VCaP (cell line): Measurements from ENCODE around the gene TYR.
"Not testable (repeated sequence)": the region's sequence is repeated elsewhere in the genome, so short reads cannot be mapped to it uniquely, and the experiment has no call there.

ENCODE experiments used
- H3K27ac ChIP-seq: fragments of 450-650 bp; 2 replicates; pipeline ENCODE4 v1.5.1; 2017
- CTCF ChIP-seq: fragments of 450-650 bp; conservative IDR thresholded peaks from 2 replicates; pipeline ENCODE4 v1.5.1; 2017; ENCODE audit warnings: mild to moderate bottlenecking, moderate library complexity

Gene TYR

DNA sequence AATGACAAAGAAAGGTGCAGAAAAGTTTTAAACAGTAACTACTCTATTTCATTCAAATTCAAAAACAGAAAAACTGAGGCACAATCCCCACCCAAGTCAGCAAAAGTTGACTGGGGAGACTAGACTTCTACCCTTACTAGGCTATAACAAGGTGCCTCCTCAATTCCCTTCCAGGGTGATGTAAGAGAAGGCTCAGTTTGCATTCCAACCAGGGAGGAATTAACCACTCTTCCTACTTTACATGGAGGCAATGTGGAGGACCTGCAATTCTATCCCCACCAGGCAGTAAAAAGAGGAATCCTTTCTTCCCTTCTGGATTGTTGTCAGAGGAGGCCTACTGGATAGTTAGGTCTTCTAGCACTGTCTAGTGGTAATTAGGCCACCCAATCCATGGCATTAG lies 26.1 kb downstream of the TYR start:
- TF ChIP-seq CTCF, result no peak

GRCh38 chr11:89205378-89205777 lies 27.7 kb downstream of the TYR start:
- TF ChIP-seq CTCF, result peak; percentile 73
- no peak overlapping the region for H3K27ac ChIP-seq

More for the DNA sequence above, 26.1 kb downstream of the TYR start:
- H3K27ac ChIP-seq, result no peak overlapping the region

DNA sequence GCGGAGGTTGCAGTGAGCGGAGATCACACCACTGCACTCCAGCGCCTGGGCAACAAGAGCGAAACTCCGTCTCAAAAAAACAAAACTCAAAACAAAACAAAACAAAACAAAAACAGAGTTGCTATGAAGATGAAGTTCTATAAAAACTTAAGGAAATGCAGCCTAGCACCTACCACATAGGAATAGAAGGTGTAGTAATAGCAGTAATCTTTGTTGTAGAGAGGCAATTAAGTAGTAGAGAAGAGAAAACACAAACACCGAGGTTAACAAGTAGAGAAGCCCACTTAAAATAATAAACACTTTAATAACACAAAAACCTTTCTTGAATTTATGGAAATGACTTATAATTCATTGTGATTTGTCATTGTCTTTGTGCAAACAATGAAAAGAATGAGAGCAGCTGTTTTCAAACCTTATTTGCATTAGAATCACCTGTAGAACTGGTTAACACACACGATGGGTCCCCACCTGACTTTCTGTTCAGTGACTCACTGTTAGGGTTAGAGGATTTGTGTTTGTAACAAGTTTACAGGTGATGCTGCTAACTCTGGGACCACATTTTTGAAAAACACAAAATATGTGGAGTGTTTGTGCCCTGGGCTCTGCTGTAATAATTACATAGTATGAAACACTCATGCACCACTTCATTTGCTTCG lies 43.1 kb downstream of the TYR start:
- H3K27ac ChIP-seq, result no peak overlapping the region
- TF ChIP-seq CTCF, result no peak

DNA sequence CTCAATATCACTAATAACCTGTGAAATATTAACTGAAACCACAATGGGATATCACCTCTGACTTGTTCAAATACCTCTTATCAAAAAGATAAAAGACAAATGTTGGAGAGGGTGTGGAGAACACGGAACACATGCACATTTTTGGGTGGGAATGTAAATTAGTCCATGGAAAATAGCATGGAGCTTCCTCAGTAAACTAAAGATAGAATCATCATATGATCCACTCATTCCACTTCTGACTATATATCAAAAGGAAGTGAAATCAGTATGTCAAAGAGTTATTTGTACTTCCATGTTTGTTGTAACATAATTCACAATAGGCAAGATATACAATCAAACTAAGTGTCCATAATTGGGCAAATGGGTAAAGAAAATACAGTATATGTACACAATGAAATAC lies 57.4 kb downstream of the TYR start:
- H3K27ac ChIP-seq, result no peak overlapping the region
- TF ChIP-seq CTCF, result no peak

GRCh38 chr11:89235976-89236375 lies 58.3 kb downstream of the TYR start:
- TF ChIP-seq CTCF, result no peak
- no peak overlapping the region for H3K27ac ChIP-seq

GRCh38 chr11:89247007-89247406 lies 69.3 kb downstream of the TYR start:
- H3K27ac ChIP-seq, result not testable (repeated sequence)

DNA sequence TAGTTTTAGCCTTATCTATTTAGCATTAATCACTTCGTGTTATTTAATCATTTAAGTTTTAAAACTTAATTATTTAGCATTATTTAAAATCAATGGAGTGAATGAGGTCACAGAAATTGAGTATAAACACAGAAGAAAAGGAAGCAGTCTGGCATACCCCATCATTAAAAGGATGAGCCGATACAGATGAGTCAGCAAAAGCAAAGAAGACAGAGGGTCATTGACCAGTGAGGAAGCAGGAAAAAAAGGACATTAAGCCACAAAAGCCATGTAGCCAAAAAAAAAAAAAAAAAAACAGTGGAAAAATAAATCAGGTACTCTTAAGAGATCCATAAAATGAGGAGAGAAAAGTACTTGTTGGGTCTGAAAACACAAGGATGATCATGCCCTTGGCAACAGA lies 71.5 kb downstream of the TYR start:
- no peak overlapping the region for H3K27ac ChIP-seq
- TF ChIP-seq CTCF, result no peak

DNA sequence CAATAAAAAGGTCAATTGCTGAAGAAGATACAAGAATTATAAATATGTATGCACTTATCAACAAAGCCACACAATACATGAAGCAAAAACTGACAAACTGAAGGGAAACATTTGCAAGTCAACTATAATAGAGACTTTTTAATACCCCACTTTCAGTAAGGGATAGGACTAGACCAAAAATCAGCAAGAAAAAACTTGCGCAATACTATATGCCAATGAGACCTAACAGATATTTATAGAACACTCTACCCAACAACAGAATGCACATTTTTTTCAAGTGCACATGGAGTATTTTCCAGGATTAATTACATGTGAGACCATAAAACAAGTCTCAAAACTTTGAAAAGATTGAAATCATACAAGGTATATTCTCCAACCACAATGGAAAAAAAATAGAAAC lies 83.8 kb downstream of the TYR start:
- H3K27ac ChIP-seq, result not testable (repeated sequence)

DNA sequence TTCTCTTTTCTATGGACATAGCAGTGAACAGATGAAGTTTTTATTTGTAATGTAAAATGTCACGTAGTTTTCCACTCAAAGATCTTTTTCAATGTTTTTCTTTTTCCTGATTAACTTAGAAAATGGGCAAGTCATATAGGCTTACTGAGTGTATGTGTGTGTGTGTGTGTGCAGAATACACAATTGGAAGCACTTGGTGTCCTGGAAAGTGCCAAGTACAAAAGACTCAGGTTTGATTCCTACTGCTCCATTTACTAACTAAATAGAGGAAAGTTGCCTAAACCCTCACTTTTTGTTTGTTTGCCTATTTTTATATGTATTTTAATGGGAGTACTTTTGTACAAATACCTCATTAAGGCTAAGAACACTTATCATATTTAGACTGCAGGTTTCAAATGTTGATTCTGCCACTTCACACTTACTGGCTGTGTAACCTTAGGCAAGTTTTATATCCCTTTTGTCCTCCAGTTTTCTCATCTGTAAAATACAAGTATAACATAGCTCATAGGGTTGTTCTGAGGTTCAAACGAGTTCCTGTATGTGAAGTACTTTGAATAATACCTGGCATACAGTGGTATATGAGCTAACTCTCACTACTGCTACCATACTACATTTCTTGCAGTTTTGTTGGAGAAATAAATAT lies 90.1 kb downstream of the TYR start:
- no peak for TF ChIP-seq CTCF
- H3K27ac ChIP-seq, result no peak overlapping the region

- not testable (repeated sequence) for H3K27ac ChIP-seq
Observed at GRCh38 chr11:89272540-89273088, 94.9 kb downstream of the TYR start.

GRCh38 chr11:89273220-89273619 lies 95.5 kb downstream of the TYR start:
- not testable (repeated sequence) for H3K27ac ChIP-seq
